WTC11 (cell line): ENCODE results near the gene SPNS2. TPM values are rescaled to one million over a fixed set of nuclear protein-coding genes. Genes with fewer than 3 reads are reported as not detected.

Experiments used
- ATAC-seq: fragments of 200-7000 bp; cut with Tn5 transposase; 2 replicates; pipeline ENCODE4 v1.10.0; 2021; ENCODE audit warnings: mild to moderate bottlenecking, moderate library complexity
- CTCF ChIA-PET: fragments of 300-600 bp; sonication (Branson Sonifier 250); formaldehyde crosslinking; loops from one replicate; lab custom pipeline; 2021; ENCODE audit warnings: antibody characterized with exemption; lab: Charles Lee
- POLR2A ChIA-PET: fragments of 350-600 bp; sonication (Branson Sonifier 250); formaldehyde crosslinking; loops from one replicate; lab custom pipeline; 2021; ENCODE audit warnings: antibody characterized with exemption; lab: Charles Lee
- DNase-seq: peaks from one replicate; pipeline ENCODE4 v3.0.0; 2021; ENCODE audit warnings: low spot score
- H3K27ac Mint-ChIP-seq: 2 replicates; pipeline ENCODE4 v1.8.0; 2021; ENCODE audit warnings: mixed read lengths
- H3K27me3 Mint-ChIP-seq: 2 replicates; pipeline ENCODE4 v1.8.0; 2021; ENCODE audit warnings: low read depth, mild to moderate bottlenecking, moderate library complexity, mixed read lengths
- H3K36me3 Mint-ChIP-seq: 2 replicates; pipeline ENCODE4 v1.8.0; 2021; ENCODE audit warnings: mixed read lengths
- H3K4me1 Mint-ChIP-seq: 2 replicates; pipeline ENCODE4 v1.8.0; 2022; ENCODE audit warnings: mixed read lengths
- H3K4me3 Mint-ChIP-seq: 2 replicates; pipeline ENCODE4 v1.8.0; 2021; ENCODE audit warnings: mild to moderate bottlenecking, moderate library complexity, mixed read lengths
- H3K9me3 Mint-ChIP-seq: 2 replicates; pipeline ENCODE4 v1.8.0; 2021; ENCODE audit warnings: mixed read lengths
- ARID4B ChIP-seq: sonication (generic); formaldehyde crosslinking; IDR thresholded peaks from 2 replicates; pipeline ENCODE4 v1.8.0; 2023; ENCODE audit warnings: missing genetic modification reagents, mild to moderate bottlenecking, borderline replicate concordance
- ATF1 ChIP-seq: sonication (generic); formaldehyde crosslinking; IDR thresholded peaks from 2 replicates; pipeline ENCODE4 v1.8.1; 2023; ENCODE audit warnings: mild to moderate bottlenecking, moderate library complexity, missing genetic modification reagents
- ATF6 ChIP-seq: sonication (generic); formaldehyde crosslinking; IDR thresholded peaks from 2 replicates; pipeline ENCODE4 v1.8.1; 2023; ENCODE audit warnings: mild to moderate bottlenecking, missing genetic modification reagents
- E2F4 ChIP-seq: sonication (generic); formaldehyde crosslinking; IDR thresholded peaks from 2 replicates; pipeline ENCODE4 v1.8.1; 2022; ENCODE audit warnings: low read depth, mild to moderate bottlenecking, moderate library complexity, missing genetic modification reagents, borderline replicate concordance
- EMX1 ChIP-seq: fragments of 250-450 bp; sonication (Bioruptor Pico); IDR thresholded peaks from 2 replicates; pipeline ENCODE4 v1.8.0; 2021; ENCODE audit warnings: mild to moderate bottlenecking
- ESRRA ChIP-seq: sonication (generic); formaldehyde crosslinking; IDR thresholded peaks from 2 replicates; pipeline ENCODE4 v1.8.1; 2022; ENCODE audit warnings: mild to moderate bottlenecking, missing genetic modification reagents, borderline replicate concordance
- ETV6 ChIP-seq: sonication (generic); formaldehyde crosslinking; IDR thresholded peaks from 2 replicates; pipeline ENCODE4 v1.8.1; 2022; ENCODE audit warnings: mild to moderate bottlenecking, missing genetic modification reagents
- GABPB1 ChIP-seq: sonication (generic); formaldehyde crosslinking; IDR thresholded peaks from 2 replicates; pipeline ENCODE4 v1.8.1; 2023; ENCODE audit warnings: mild to moderate bottlenecking, missing genetic modification reagents
- MLX ChIP-seq: sonication (generic); formaldehyde crosslinking; IDR thresholded peaks from 2 replicates; pipeline ENCODE4 v1.8.1; 2023; ENCODE audit warnings: mild to moderate bottlenecking, missing genetic modification reagents, moderate library complexity
- NFE2L1 ChIP-seq: sonication (generic); formaldehyde crosslinking; IDR thresholded peaks from 2 replicates; pipeline ENCODE4 v1.8.1; 2023; ENCODE audit warnings: missing genetic modification reagents
- OVOL2 ChIP-seq: fragments of 250-450 bp; sonication (Bioruptor Pico); IDR thresholded peaks from 2 replicates; pipeline ENCODE4 v1.9.0; 2021; ENCODE audit warnings: mild to moderate bottlenecking, borderline replicate concordance
- SMAD4 ChIP-seq: sonication (generic); formaldehyde crosslinking; IDR thresholded peaks from 2 replicates; pipeline ENCODE4 v1.8.0; 2022; ENCODE audit warnings: mild to moderate bottlenecking, missing genetic modification reagents
- SOX15 ChIP-seq: fragments of 250-450 bp; sonication (Bioruptor Pico); IDR thresholded peaks from 2 replicates; pipeline ENCODE4 v1.9.0; 2021; ENCODE audit warnings: mild to moderate bottlenecking
- TEAD1 ChIP-seq: sonication (generic); formaldehyde crosslinking; IDR thresholded peaks from 2 replicates; pipeline ENCODE4 v1.8.0; 2022; ENCODE audit warnings: mild to moderate bottlenecking, missing genetic modification reagents
- ZBTB21 ChIP-seq: sonication (generic); formaldehyde crosslinking; IDR thresholded peaks from 2 replicates; pipeline ENCODE4 v1.8.1; 2023; ENCODE audit warnings: mild to moderate bottlenecking, missing genetic modification reagents, borderline replicate concordance
- ZNF532 ChIP-seq: fragments of 250-450 bp; sonication (Bioruptor Pico); IDR thresholded peaks from 2 replicates; pipeline ENCODE4 v1.9.0; 2021; ENCODE audit warnings: mild to moderate bottlenecking, borderline replicate concordance
- total RNA-seq: library from RNA; stranded (reverse); gene quantifications from 3 replicates; pipeline ENCODE4 v1.2.3, GENCODE V29; 2021

SPNS2 gene
- total RNA-seq, 1 experiment from 2014 or later = 0.87 TPM

- H3K27me3 Mint-ChIP-seq = peaks cover 2% of the 10 kb centered on the region; the same call in 1 of the 2 replicates
- peaks cover 33% of the 10 kb centered on the region for H3K4me1 Mint-ChIP-seq
- H3K4me3 Mint-ChIP-seq = peak overlapping the region; percentile 78
- TF ChIP-seq MLX = no peak
- TF ChIP-seq ATF6 = no peak
- TF ChIP-seq ESRRA (CRISPR knock-in tag) = no peak
- no peak for TF ChIP-seq EMX1
- TF ChIP-seq ZNF532 (CRISPR knock-in tag) = no peak
- TF ChIP-seq NFE2L1 (CRISPR knock-in tag) = no peak
- no peaks in the 10 kb centered on the region for H3K9me3 Mint-ChIP-seq
- peak overlapping the region; percentile 95 for H3K27ac Mint-ChIP-seq
- no peak for DNase-seq
- ChIA-PET CTCF (interaction anchor here (0.6 to 3.1 kb wide), 8 partner anchors 10 to 356 kb away, joined by 3 to 22 read pairs (median 4); partner anchors contain the start of gene C17orf107), POLR2A (interaction anchor here (1.0 kb wide), 1 partner anchor 18 kb away, joined by 3 read pairs; no protein-coding TSS in a partner anchor)
- peak; percentile 6 for ATAC-seq
- peaks cover 24% of the 10 kb centered on the region for H3K36me3 Mint-ChIP-seq
Measured at GRCh38 chr17:4555873-4556759, 57.4 kb downstream of the SPNS2 start.

GRCh38 chr17:4556996-4557395, 58.3 kb downstream of the SPNS2 start:
- Mint-ChIP-seq H3K4me1 (peaks cover 33% of the 10 kb centered on the region), H3K4me3 (no peak overlapping the region), H3K36me3 (peaks cover 15% of the 10 kb centered on the region), H3K9me3 (no peaks in the 10 kb centered on the region), H3K27ac (no peak overlapping the region; the same call in 1 of the 2 replicates), H3K27me3 (peaks cover 2% of the 10 kb centered on the region; the same call in 1 of the 2 replicates)
- ChIA-PET POLR2A (interaction anchor here (0.5 to 0.7 kb wide), 2 partner anchors 19 to 309 kb away, joined by 4 to 10 read pairs; no protein-coding TSS in a partner anchor), CTCF (interaction anchor here (0.6 to 3.1 kb wide), 3 partner anchors 10 to 357 kb away, joined by 3 to 22 read pairs (median 7); partner anchors contain the start of gene C17orf107)
- DNase-seq (no peak), ATAC-seq (no peak)
- TF ChIP-seq OVOL2 (CRISPR knock-in tag) = no peak

- peaks cover 33% of the 10 kb centered on the region for H3K4me1 Mint-ChIP-seq
- ATAC-seq (no peak), DNase-seq (no peak)
- H3K4me3 Mint-ChIP-seq = no peak overlapping the region
- H3K36me3 Mint-ChIP-seq = peaks cover 8% of the 10 kb centered on the region
- POLR2A ChIA-PET = interaction anchor here (0.7 kb wide), 1 partner anchor 310 kb away, joined by 10 read pairs; no protein-coding TSS in a partner anchor
- no peaks in the 10 kb centered on the region for H3K9me3 Mint-ChIP-seq
- peak overlapping the region; percentile 49 for H3K27ac Mint-ChIP-seq
- H3K27me3 Mint-ChIP-seq = peaks cover 2% of the 10 kb centered on the region
- CTCF ChIA-PET = interaction anchor here (0.6 to 3.1 kb wide), 2 partner anchors 9 to 343 kb away, joined by 3 to 22 read pairs; no protein-coding TSS in a partner anchor
- TF ChIP-seq GABPB1 (no peak), SOX15 (CRISPR knock-in tag) (no peak), ATF1 (CRISPR knock-in tag) (no peak), TEAD1 (CRISPR knock-in tag) (no peak), E2F4 (no peak), ETV6 (no peak), SMAD4 (CRISPR knock-in tag) (no peak), ARID4B (CRISPR knock-in tag) (no peak), ESRRA (CRISPR knock-in tag) (no peak), ZBTB21 (CRISPR knock-in tag) (no peak)
Measured at GRCh38 chr17:4557626-4558346, 59.1 kb downstream of the SPNS2 start.
